ENCODE data around the gene GPHN. TPM values are rescaled to one million over a fixed set of nuclear protein-coding genes. Genes with fewer than 3 reads are reported as not detected.

GPHN gene
- total RNA-seq, 2 experiments from 2014 or later: 10.0 to 10.7 TPM

DNA sequence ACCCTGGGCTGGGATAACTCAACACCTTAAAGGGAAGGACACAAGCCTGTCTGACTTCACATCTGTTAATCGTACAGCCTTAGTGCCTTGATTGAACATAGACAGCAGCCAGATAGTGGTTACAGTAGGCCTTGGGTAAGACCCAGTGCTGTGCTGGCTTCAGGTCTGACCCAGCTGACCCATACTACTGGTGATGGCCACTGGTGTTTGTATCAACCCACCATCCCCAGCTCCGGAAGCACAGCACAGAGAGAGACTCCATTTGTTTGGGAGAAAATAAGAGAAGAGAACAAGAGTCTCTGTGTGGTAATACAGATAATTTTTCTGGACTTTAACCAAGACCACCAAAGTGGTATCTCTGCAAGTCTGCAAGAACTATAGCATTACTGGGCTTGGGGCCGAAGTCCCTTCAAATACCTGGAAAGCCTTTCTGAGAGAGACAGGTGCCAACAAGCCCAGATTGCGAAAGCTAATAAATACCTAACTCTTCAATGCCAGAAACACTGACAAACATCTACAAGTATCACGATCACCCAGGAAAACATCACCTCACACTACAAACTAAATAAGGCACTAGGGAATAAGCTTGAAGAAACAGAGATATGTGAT lies 351.2 kb downstream of the GPHN start:
- H3K27me3 ChIP-seq (ENCODE audit: control insufficient read depth in 1 of 2, insufficient read depth in 2 of 2, low read length in 2 of 2): no peaks in the 10 kb centered on the region
- H3K9me3 ChIP-seq (ENCODE audit: control insufficient read depth in 1 of 2, insufficient read depth in 1 of 2, low read length in 2 of 2): peaks cover 4 to 14% of the 10 kb centered on the region in 2 experiments
- no peaks in the 10 kb centered on the region for H3K27me3 Mint-ChIP-seq
- no peak overlapping the region for H3K27ac ChIP-seq (ENCODE audit: low read depth in 1 of 2, low read length in 2 of 2)
- TF ChIP-seq, protein P1, sequence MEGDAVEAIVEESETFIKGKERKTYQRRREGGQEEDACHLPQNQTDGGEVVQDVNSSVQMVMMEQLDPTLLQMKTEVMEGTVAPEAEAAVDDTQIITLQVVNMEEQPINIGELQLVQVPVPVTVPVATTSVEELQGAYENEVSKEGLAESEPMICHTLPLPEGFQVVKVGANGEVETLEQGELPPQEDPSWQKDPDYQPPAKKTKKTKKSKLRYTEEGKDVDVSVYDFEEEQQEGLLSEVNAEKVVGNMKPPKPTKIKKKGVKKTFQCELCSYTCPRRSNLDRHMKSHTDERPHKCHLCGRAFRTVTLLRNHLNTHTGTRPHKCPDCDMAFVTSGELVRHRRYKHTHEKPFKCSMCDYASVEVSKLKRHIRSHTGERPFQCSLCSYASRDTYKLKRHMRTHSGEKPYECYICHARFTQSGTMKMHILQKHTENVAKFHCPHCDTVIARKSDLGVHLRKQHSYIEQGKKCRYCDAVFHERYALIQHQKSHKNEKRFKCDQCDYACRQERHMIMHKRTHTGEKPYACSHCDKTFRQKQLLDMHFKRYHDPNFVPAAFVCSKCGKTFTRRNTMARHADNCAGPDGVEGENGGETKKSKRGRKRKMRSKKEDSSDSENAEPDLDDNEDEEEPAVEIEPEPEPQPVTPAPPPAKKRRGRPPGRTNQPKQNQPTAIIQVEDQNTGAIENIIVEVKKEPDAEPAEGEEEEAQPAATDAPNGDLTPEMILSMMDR (IDR thresholded peaks at IDR 0.05): no peak
- POLR2A ChIA-PET: no interaction called here
- intact Hi-C loops (cut with DNase I, micrococcal nuclease): no loop called here
- no peaks in the 10 kb centered on the region for H3K36me3 ChIP-seq (ENCODE audit: insufficient read depth, low read length)
- H3K4me1 Mint-ChIP-seq (ENCODE audit: low read depth): no peaks in the 10 kb centered on the region
- no peaks in the 10 kb centered on the region for H3K4me1 ChIP-seq (ENCODE audit: insufficient read depth, low read length)
- peaks cover 18% of the 10 kb centered on the region for H3K9me3 Mint-ChIP-seq
- CTCF ChIA-PET: no interaction called here
- ATAC-seq (ENCODE audit: poor library complexity) (no peak), DNase-seq (no peak)
- H3K4me3 ChIP-seq (ENCODE audit: low read length): no peak overlapping the region
- H3K36me3 Mint-ChIP-seq (ENCODE audit: low read depth): peaks cover 15% of the 10 kb centered on the region
- no peak overlapping the region for H3K4me3 Mint-ChIP-seq
- no peak overlapping the region for H3K27ac Mint-ChIP-seq

DNA sequence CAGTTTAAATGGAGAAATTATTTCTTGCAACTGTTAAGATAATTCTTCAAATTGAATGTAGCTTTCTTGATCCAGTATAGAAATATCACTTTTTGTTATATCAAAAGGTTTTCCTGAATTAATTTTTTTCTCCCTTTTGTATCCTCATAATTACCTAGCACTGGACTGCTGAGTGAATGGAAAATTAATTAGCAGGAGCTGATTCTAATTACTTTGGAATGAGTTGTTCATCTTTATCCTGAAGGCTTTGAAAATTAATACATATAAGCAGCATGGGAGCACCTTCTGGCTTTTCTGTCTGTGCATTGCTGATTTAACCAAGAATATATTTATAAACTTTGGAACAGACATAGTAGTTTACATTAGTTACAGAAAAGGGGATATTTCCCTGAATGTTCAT lies 373.6 kb downstream of the GPHN start:
- no peak overlapping the region for H3K27ac Mint-ChIP-seq
- no peaks in the 10 kb centered on the region for H3K4me1 Mint-ChIP-seq (ENCODE audit: low read depth)
- H3K9me3 Mint-ChIP-seq: peaks cover 9% of the 10 kb centered on the region
- CTCF ChIA-PET: no interaction called here
- no peaks in the 10 kb centered on the region for H3K27me3 Mint-ChIP-seq
- DNase-seq: no peak
- H3K27ac ChIP-seq (ENCODE audit: low read depth in 1 of 2, low read length in 2 of 2): no peak overlapping the region
- no peaks in the 10 kb centered on the region for H3K36me3 ChIP-seq (ENCODE audit: insufficient read depth, low read length)
- H3K9me3 ChIP-seq (ENCODE audit: control insufficient read depth in 1 of 2, insufficient read depth in 1 of 2, low read length in 2 of 2): no peaks in the 10 kb centered on the region
- no peak for ATAC-seq (ENCODE audit: poor library complexity)
- TF ChIP-seq, protein P1 (IDR thresholded peaks at IDR 0.05): no peak
- H3K4me3 Mint-ChIP-seq: no peak overlapping the region
- no peaks in the 10 kb centered on the region for H3K27me3 ChIP-seq (ENCODE audit: control insufficient read depth in 1 of 2, insufficient read depth in 2 of 2, low read length in 2 of 2)
- H3K36me3 Mint-ChIP-seq (ENCODE audit: low read depth): peaks cover 78% of the 10 kb centered on the region
- intact Hi-C loops (cut with DNase I, micrococcal nuclease): no loop called here
- H3K4me1 ChIP-seq (ENCODE audit: insufficient read depth, low read length): no peaks in the 10 kb centered on the region
- H3K4me3 ChIP-seq (ENCODE audit: low read length): no peak overlapping the region
- POLR2A ChIA-PET: no interaction called here

DNA sequence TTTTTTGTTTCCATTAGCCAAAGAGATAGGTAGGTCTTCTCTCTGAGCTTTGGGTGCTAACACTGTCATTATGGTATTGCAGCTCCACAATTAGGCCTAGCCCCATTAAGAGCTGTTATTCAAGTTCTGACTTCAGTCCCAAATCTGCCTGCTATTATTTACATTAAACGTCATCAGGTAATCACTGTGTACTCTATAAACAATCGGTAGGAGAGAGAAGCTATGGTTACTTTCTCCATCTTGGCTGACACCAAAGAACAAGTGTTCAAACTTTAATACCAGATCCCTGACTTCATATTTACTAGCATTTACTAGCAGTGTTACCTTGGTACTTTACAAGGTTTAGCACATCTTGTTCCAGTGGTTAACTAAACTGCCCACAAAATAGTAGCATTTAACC lies 376.2 kb downstream of the GPHN start:
- TF ChIP-seq, protein P1 (IDR thresholded peaks at IDR 0.05): no peak
- no peaks in the 10 kb centered on the region for H3K36me3 ChIP-seq (ENCODE audit: insufficient read depth, low read length)
- no peak overlapping the region for H3K27ac Mint-ChIP-seq
- H3K27ac ChIP-seq (ENCODE audit: low read depth in 1 of 2, low read length in 2 of 2): no peak overlapping the region
- peaks cover 84% of the 10 kb centered on the region for H3K36me3 Mint-ChIP-seq (ENCODE audit: low read depth)
- no peaks in the 10 kb centered on the region for H3K27me3 Mint-ChIP-seq
- no peaks in the 10 kb centered on the region for H3K4me1 Mint-ChIP-seq (ENCODE audit: low read depth)
- DNase-seq: no peak
- ChIA-PET POLR2A (no interaction called here), CTCF (no interaction called here)
- H3K4me1 ChIP-seq (ENCODE audit: insufficient read depth, low read length): no peaks in the 10 kb centered on the region
- no peak for ATAC-seq (ENCODE audit: poor library complexity)
- no peaks in the 10 kb centered on the region for H3K27me3 ChIP-seq (ENCODE audit: control insufficient read depth in 1 of 2, insufficient read depth in 2 of 2, low read length in 2 of 2)
- peaks cover 24% of the 10 kb centered on the region for H3K9me3 Mint-ChIP-seq
- H3K9me3 ChIP-seq (ENCODE audit: control insufficient read depth in 1 of 2, insufficient read depth in 1 of 2, low read length in 2 of 2): peaks cover 0 to 5% of the 10 kb centered on the region in 2 experiments
- no peak overlapping the region for H3K4me3 ChIP-seq (ENCODE audit: low read length)
- intact Hi-C loops (cut with DNase I, micrococcal nuclease): no loop called here
- H3K4me3 Mint-ChIP-seq: no peak overlapping the region
